HEK293 (cell line): ENCODE data around the gene TIGD7.

ENCODE experiments used
- AEBP2 ChIP-seq: fragments of 450-650 bp; formaldehyde crosslinking; IDR thresholded peaks from 2 replicates; pipeline ENCODE4 v1.5.1; 2016; ENCODE audit warnings: missing biosample characterization, missing genetic modification characterization, borderline replicate concordance
- KLF1 ChIP-seq: fragments of 450-650 bp; formaldehyde crosslinking; IDR thresholded peaks from 2 replicates; pipeline ENCODE4 v1.5.1; 2016; ENCODE audit warnings: missing biosample characterization, missing genetic modification characterization
- KLF7 ChIP-seq: fragments of 450-650 bp; formaldehyde crosslinking; IDR thresholded peaks from 2 replicates; pipeline ENCODE4 v1.5.1; 2016; ENCODE audit warnings: missing biosample characterization, missing genetic modification characterization, borderline replicate concordance
- OVOL3 ChIP-seq: fragments of 450-650 bp; formaldehyde crosslinking; IDR thresholded peaks from 2 replicates; pipeline ENCODE4 v1.5.1; 2016; ENCODE audit warnings: missing biosample characterization, missing genetic modification characterization
- PRDM6 ChIP-seq: fragments of 450-650 bp; formaldehyde crosslinking; IDR thresholded peaks from 2 replicates; pipeline ENCODE4 v1.5.1; 2017; ENCODE audit warnings: missing biosample characterization, missing genetic modification characterization
- SP3 ChIP-seq: fragments of 450-650 bp; formaldehyde crosslinking; IDR thresholded peaks from 2 replicates; pipeline ENCODE4 v1.5.1; 2016; ENCODE audit warnings: missing biosample characterization, missing genetic modification characterization
- ZBTB11 ChIP-seq: fragments of 450-650 bp; formaldehyde crosslinking; conservative IDR thresholded peaks from 2 replicates; pipeline ENCODE4 v1.5.1; 2016; ENCODE audit warnings: low read depth, missing biosample characterization, missing genetic modification characterization
- ZBTB44 ChIP-seq: fragments of 450-650 bp; IDR thresholded peaks from 2 replicates; pipeline ENCODE4 v1.5.1; 2018; ENCODE audit warnings: missing biosample characterization, mild to moderate bottlenecking, missing genetic modification characterization
- ZBTB8A ChIP-seq: fragments of 450-650 bp; formaldehyde crosslinking; IDR thresholded peaks from 2 replicates; pipeline ENCODE4 v1.5.1; 2016; ENCODE audit warnings: missing biosample characterization, missing genetic modification characterization
- ZNF112 ChIP-seq: fragments of 450-650 bp; formaldehyde crosslinking; IDR thresholded peaks from 2 replicates; pipeline ENCODE4 v1.5.0; 2017; ENCODE audit warnings: missing biosample characterization, missing genetic modification characterization
- ZNF148 ChIP-seq: fragments of 450-650 bp; formaldehyde crosslinking; IDR thresholded peaks from 2 replicates; pipeline ENCODE4 v1.5.0; 2017; ENCODE audit warnings: missing biosample characterization, missing genetic modification characterization, borderline replicate concordance
- ZNF155 ChIP-seq: fragments of 450-650 bp; formaldehyde crosslinking; IDR thresholded peaks from 2 replicates; pipeline ENCODE4 v1.5.1; 2016; ENCODE audit warnings: missing biosample characterization, missing genetic modification characterization
- ZNF169 ChIP-seq: fragments of 450-650 bp; formaldehyde crosslinking; IDR thresholded peaks from 2 replicates; pipeline ENCODE4 v1.5.1; 2016; ENCODE audit warnings: missing biosample characterization, missing genetic modification characterization
- ZNF23 ChIP-seq: fragments of 450-650 bp; formaldehyde crosslinking; IDR thresholded peaks from 2 replicates; pipeline ENCODE4 v1.5.1; 2016; ENCODE audit warnings: missing biosample characterization, missing genetic modification characterization, borderline replicate concordance
- ZNF274 ChIP-seq, 2 experiments: fragments of 200-500 bp in 1 of 2; fragments of 450-650 bp in 1 of 2; sonication (Bioruptor generic) in 1 of 2; formaldehyde crosslinking in 1 of 2; IDR thresholded peaks; 2 replicates each; pipeline versions ENCODE4 v1.5.1 to v1.6.1; 2014 to 2016; ENCODE audit warnings: borderline replicate concordance in 1 of 2, inconsistent platforms in 1 of 2, low read length in 1 of 2, missing biosample characterization in 1 of 2, missing genetic modification characterization in 1 of 2
- ZNF280D ChIP-seq: fragments of 450-650 bp; formaldehyde crosslinking; IDR thresholded peaks from 2 replicates; pipeline ENCODE4 v1.5.1; 2016; ENCODE audit warnings: missing biosample characterization, missing genetic modification characterization
- ZNF366 ChIP-seq: fragments of 450-650 bp; formaldehyde crosslinking; conservative IDR thresholded peaks from 2 replicates; pipeline ENCODE4 v1.5.1; 2016; ENCODE audit warnings: missing biosample characterization, missing genetic modification characterization
- ZNF473 ChIP-seq: fragments of 450-650 bp; formaldehyde crosslinking; IDR thresholded peaks from 2 replicates; pipeline ENCODE4 v1.5.1; 2017; ENCODE audit warnings: missing biosample characterization, missing genetic modification characterization
- ZNF549 ChIP-seq: fragments of 450-650 bp; IDR thresholded peaks from 2 replicates; pipeline ENCODE4 v1.5.1; 2018; ENCODE audit warnings: missing biosample characterization, missing genetic modification characterization, mild to moderate bottlenecking, inconsistent platforms, moderate library complexity
- ZNF561 ChIP-seq: fragments of 450-650 bp; IDR thresholded peaks from 2 replicates; pipeline ENCODE4 v1.5.1; 2018; ENCODE audit warnings: missing biosample characterization, missing genetic modification characterization, borderline replicate concordance
- ZNF571 ChIP-seq: fragments of 450-650 bp; formaldehyde crosslinking; IDR thresholded peaks from 2 replicates; pipeline ENCODE4 v1.5.0; 2017; ENCODE audit warnings: missing biosample characterization, missing genetic modification characterization
- ZNF585B ChIP-seq: fragments of 450-650 bp; formaldehyde crosslinking; IDR thresholded peaks from 2 replicates; pipeline ENCODE4 v1.5.1; 2016; ENCODE audit warnings: missing biosample characterization, missing genetic modification characterization
- ZNF621 ChIP-seq: fragments of 450-650 bp; formaldehyde crosslinking; IDR thresholded peaks from 2 replicates; pipeline ENCODE4 v1.5.1; 2017; ENCODE audit warnings: missing biosample characterization, missing genetic modification characterization
- ZNF658 ChIP-seq: fragments of 450-650 bp; formaldehyde crosslinking; IDR thresholded peaks from 2 replicates; pipeline ENCODE4; 2016; ENCODE audit warnings: missing biosample characterization, missing genetic modification characterization

Gene TIGD7

GRCh38 chr16:3264137-3265036, 40.8 kb downstream of the TIGD7 start (continued):
- TF ChIP-seq ZNF274 (IDR thresholded peaks at IDR 0.05; ENCODE audit: low read length) (no peak), ZNF274 (tag by site-specific recombination; IDR thresholded peaks at IDR 0.05; ENCODE audit: borderline replicate concordance) (no peak), ZNF169 (tag by site-specific recombination) (0 out of 2 replicates have a peak, but pooled peaks have one; percentile 54), ZNF585B (tag by site-specific recombination) (no peak), KLF7 (peak; percentile 78; the same call in 1 of the 2 replicates), ZNF561 (tag by site-specific recombination) (peak; percentile 94), ZNF621 (tag by site-specific recombination) (no peak), OVOL3 (tag by site-specific recombination) (0 out of 2 replicates have a peak, but pooled peaks have one; percentile 23), ZNF148 (tag by site-specific recombination) (no peak), ZNF571 (tag by site-specific recombination) (no peak), ZNF473 (tag by site-specific recombination) (no peak), ZNF280D (tag by site-specific recombination) (no peak), KLF1 (peak; percentile 7; the same call in 1 of the 2 replicates), PRDM6 (tag by site-specific recombination) (no peak), ZNF155 (tag by site-specific recombination) (no peak), ZNF658 (tag by site-specific recombination) (no peak), ZBTB44 (tag by site-specific recombination) (peak; percentile 15; the same call in 1 of the 2 replicates), ZNF549 (no peak), SP3 (tag by site-specific recombination) (peak; percentile 70), ZNF366 (tag by site-specific recombination) (no peak; the same call in 1 of the 2 replicates), ZBTB11 (tag by site-specific recombination) (no peak; the same call in 1 of the 2 replicates), AEBP2 (no peak), ZNF23 (no peak), ZNF112 (tag by site-specific recombination) (no peak), ZBTB8A (peak; percentile 70)
